ENCODE results near the gene ANKEF1. TPM values are rescaled to one million over a fixed set of nuclear protein-coding genes. Genes with fewer than 3 reads are reported as not detected.

ANKEF1 gene
- total and polyA plus RNA-seq, 8 donors, result 1.7 to 10.0 (median 6.6) TPM

- H3K9me3 ChIP-seq, result no peaks in the 10 kb centered on the region
- FAIRE-seq (no peak), ATAC-seq (no peak), DNase-seq (no peak)
- no peaks in the 10 kb centered on the region for H3K36me3 ChIP-seq
- no peak overlapping the region for H3K27ac ChIP-seq
- H3K4me3 ChIP-seq, result no peak overlapping the region
- intact Hi-C loops (cut with DNase I), result no loop called here
- TF ChIP-seq CTCF (IDR thresholded peaks at IDR 0.05), result no peak
- H3K4me1 ChIP-seq, result peaks cover 0 to 7% (median 3%) of the 10 kb centered on the region in 3 donors
- H3K27me3 ChIP-seq, result no peaks in the 10 kb centered on the region
Measured at GRCh38 chr20:10105046-10105445, 70.3 kb downstream of the ANKEF1 start.

Other genes starting within 250 kb of the ANKEF1 start
- 1 to 10 TPM; 1.0 to 2.0 (median 1.5) TPM for gene PAK5, start 195.9 kb upstream of the ANKEF1 start, total RNA-seq
- 1 to 10 TPM; 1.1 to 1.6 TPM for gene PAK5, start 195.9 kb upstream of the ANKEF1 start, polyA plus RNA-seq
- gene SNAP25, start 183.8 kb downstream of the ANKEF1 start, total RNA-seq, result 1 to 10 TPM in 5 of 6 donors, under 1 TPM in 1; 0.95 to 8.4 (median 2.9) TPM
- 10 to 100 TPM in 1 of 2 donors, 1 to 10 TPM in 1; 8.6 to 50.3 TPM for gene SNAP25, start 183.8 kb downstream of the ANKEF1 start, polyA plus RNA-seq

All from pancreas (tissue), 10 donors.